Mucosa of descending colon (tissue), 3 donors: ENCODE measurements around the gene HTR3A. TPM values are rescaled to one million over a fixed set of nuclear protein-coding genes. Genes with fewer than 3 reads are reported as not detected.

Experiments used
- ATAC-seq: fragments of 200-7000 bp; cut with Tn5 transposase; one replicate; pipeline ENCODE4 v1.9.1; 2020; ENCODE audit warnings: mild to moderate bottlenecking, moderate library complexity
- DNase-seq, 3 donors: peaks; one replicate each; pipeline ENCODE4 v3.0.0-alpha.2; 2020
- H3K36me3 ChIP-seq: fragments of 200-600 bp; one replicate; pipeline ENCODE4 v1.8.0; 2021; ENCODE audit warnings: low read depth, mild to moderate bottlenecking
- H3K4me1 ChIP-seq: fragments of 200-600 bp; one replicate; pipeline ENCODE4 v1.8.0; 2021; ENCODE audit warnings: low read depth, mild to moderate bottlenecking
- H3K4me3 ChIP-seq: fragments of 200-600 bp; one replicate; pipeline ENCODE4 v1.8.0; 2021; ENCODE audit warnings: mild to moderate bottlenecking
- H3K9me3 ChIP-seq: fragments of 200-600 bp; one replicate; pipeline ENCODE4 v1.8.0; 2021; ENCODE audit warnings: mild to moderate bottlenecking
- intact Hi-C, 2 donors: fragments of 100-400 bp; cut with DNase I in 1 of 2; cut with micrococcal nuclease in 1 of 2; formaldehyde crosslinking; loops; one replicate each; pipeline versions ENCODE4 v1.11.0 to v1.11.1; 2022; cut with DNase I, micrococcal nuclease
- total RNA-seq, 3 donors: library from RNA; stranded (reverse); fragmentation: NEBNext Ultra II Directional in 2 of 3; extraction: Animal tissue kit (Norgen Biotek cat#: 25700) in 2 of 3; gene quantifications; one replicate each; pipeline versions ENCODE4 v1.2.1 to v1.2.4, GENCODE V29; 2021 to 2023
- TF ChIP-seq, protein P1 (sequence below): fragments of 200-600 bp; IDR thresholded peaks from one replicate; pipeline ENCODE4 v1.8.0; 2022; ENCODE audit warnings: antibody characterized with exemption, mild to moderate bottlenecking
- donor health status: DM: no; HTN: no; CAD: no; lungs with moderate emphysema.
- donor health status: DM: no; HTN: no; CAD: no.
- donor health status: DM: no; HTN: yes; CAD: no.

The HTR3A gene
- total RNA-seq, 3 donors from 2014 or later: 0.17 to 4.1 TPM; not detected in 1

DNA sequence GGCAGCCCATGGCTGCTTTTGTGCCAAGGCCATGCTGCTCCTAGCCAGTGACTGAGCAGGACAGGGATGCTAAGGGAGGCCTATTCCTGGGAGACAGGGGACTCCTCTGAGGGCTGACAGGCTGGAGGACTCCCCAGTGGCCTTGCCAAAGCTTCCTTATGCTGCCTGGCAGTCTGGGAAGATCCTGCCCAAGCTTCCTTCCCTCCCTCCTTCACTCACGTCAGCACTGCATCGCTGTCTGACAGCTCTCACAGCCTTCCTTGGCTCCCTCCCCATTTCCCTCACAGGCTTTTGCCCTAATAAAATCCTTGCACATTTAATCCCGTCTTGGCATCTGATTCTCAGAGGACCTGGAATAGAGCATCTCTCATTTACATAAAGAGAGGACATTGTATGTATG is 26.5 kb downstream of the HTR3A start:
- no peak for ATAC-seq
- intact Hi-C loops: no loop called here

DNA sequence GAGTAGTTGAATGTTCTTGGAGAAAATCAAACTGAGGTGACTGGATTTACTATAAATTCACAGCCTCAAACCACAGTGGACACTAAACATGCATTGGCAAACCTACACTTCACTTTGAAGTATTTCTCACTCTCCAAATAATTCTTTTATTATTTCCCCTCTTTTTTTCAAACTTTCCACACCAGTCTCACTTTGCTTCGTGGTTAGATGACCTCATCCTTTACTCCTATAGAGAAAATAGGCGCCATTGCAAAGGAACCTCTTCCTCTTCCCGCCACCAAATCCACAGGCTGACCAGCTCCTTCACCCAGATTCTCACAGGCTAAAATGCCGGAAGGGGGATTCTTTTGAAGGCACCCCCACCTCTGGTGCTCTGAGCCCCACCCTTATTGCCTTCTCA is 33.4 kb downstream of the HTR3A start:
- intact Hi-C loops: no loop called here
- H3K4me3 ChIP-seq: no peak overlapping the region

More for the DNA sequence above, 26.5 kb downstream of the HTR3A start:
- DNase-seq: no peak
- Histone ChIP-seq H3K9me3 (no peaks in the 10 kb centered on the region), H3K36me3 (no peaks in the 10 kb centered on the region), H3K4me1 (no peaks in the 10 kb centered on the region), H3K4me3 (no peak overlapping the region)
- TF ChIP-seq, protein P1, sequence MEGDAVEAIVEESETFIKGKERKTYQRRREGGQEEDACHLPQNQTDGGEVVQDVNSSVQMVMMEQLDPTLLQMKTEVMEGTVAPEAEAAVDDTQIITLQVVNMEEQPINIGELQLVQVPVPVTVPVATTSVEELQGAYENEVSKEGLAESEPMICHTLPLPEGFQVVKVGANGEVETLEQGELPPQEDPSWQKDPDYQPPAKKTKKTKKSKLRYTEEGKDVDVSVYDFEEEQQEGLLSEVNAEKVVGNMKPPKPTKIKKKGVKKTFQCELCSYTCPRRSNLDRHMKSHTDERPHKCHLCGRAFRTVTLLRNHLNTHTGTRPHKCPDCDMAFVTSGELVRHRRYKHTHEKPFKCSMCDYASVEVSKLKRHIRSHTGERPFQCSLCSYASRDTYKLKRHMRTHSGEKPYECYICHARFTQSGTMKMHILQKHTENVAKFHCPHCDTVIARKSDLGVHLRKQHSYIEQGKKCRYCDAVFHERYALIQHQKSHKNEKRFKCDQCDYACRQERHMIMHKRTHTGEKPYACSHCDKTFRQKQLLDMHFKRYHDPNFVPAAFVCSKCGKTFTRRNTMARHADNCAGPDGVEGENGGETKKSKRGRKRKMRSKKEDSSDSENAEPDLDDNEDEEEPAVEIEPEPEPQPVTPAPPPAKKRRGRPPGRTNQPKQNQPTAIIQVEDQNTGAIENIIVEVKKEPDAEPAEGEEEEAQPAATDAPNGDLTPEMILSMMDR: no peak

DNA sequence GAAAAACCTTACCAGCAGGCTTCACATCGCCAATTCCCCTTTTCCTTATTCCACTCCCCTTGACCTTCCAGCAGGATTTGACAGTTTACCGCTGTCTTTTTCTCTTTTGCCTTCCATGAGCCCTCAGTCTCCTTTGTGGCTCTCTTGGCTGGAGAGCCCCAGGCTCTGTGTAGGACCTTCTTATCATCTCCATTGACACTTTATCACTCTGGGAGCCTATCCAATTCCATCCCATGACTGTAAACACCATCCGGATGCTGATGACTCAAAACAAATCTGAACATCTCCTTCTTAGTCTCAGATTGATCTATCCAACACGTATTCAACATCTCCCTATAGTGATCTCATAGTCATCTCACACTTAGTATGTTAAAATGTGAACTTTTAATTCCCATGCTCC is 36.0 kb downstream of the HTR3A start:
- intact Hi-C loops: no loop called here
- DNase-seq: no peak
- H3K4me3 ChIP-seq: no peak overlapping the region
- no peaks in the 10 kb centered on the region for H3K4me1 ChIP-seq
- TF ChIP-seq, protein P1: no peak
- H3K36me3 ChIP-seq: no peaks in the 10 kb centered on the region
- ATAC-seq: no peak
- H3K9me3 ChIP-seq: no peaks in the 10 kb centered on the region

More for the DNA sequence above, 33.4 kb downstream of the HTR3A start:
- H3K9me3 ChIP-seq: no peaks in the 10 kb centered on the region
- H3K4me1 ChIP-seq: no peaks in the 10 kb centered on the region
- DNase-seq (no peak), ATAC-seq (no peak)
- no peaks in the 10 kb centered on the region for H3K36me3 ChIP-seq
- TF ChIP-seq, protein P1: no peak

DNA sequence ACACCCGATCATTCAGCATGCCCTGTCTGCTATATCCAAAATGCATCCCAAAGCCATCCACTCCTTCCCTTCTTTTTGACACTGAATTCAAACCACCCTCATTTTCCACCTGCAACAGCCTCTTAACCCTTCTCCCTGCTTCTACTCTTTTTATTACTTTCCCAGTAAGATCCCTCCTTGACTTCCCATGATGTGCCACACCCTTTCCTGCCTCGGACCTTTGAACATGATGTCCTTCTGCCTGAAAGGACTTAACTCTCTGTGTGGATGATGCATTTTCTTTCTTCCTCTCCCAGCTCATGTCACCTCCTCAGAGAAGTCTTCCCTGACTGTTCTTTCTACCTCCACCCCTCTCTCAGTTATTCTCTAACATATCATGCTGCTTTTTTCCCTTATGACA is 36.5 kb downstream of the HTR3A start:
- ATAC-seq (peak; percentile 34), DNase-seq (peak in 1 of 3 donors; percentile 11)
- Histone ChIP-seq H3K4me3 (no peak overlapping the region), H3K36me3 (no peaks in the 10 kb centered on the region), H3K4me1 (no peaks in the 10 kb centered on the region), H3K9me3 (no peaks in the 10 kb centered on the region)
- intact Hi-C loops: no loop called here
- TF ChIP-seq, protein P1: no peak

DNA sequence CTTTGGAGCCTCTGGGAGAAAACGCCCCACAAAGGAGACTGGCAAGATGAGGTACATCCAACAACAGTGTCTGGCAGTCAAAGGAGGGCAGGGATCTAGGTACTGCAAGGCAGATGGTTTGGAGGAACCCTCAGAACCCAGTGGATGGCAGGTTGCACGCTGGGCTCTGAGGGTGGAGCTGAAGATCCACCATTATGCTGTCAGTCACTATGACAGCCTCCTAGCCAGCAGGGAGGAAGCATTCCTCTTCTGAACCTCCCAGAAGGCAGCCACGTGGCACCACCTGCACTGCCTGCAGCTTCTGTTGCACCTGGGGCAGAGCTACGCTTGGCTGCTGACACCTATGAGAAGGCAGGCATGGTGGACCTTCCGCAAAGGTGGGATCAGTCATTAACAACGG is 40.2 kb downstream of the HTR3A start:
- ATAC-seq (peak; percentile 19), DNase-seq (no peak)
- H3K36me3 ChIP-seq: no peaks in the 10 kb centered on the region
- no peaks in the 10 kb centered on the region for H3K4me1 ChIP-seq
- no peaks in the 10 kb centered on the region for H3K9me3 ChIP-seq
- TF ChIP-seq, protein P1: no peak
- no peak overlapping the region for H3K4me3 ChIP-seq
- intact Hi-C loops: no loop called here

DNA sequence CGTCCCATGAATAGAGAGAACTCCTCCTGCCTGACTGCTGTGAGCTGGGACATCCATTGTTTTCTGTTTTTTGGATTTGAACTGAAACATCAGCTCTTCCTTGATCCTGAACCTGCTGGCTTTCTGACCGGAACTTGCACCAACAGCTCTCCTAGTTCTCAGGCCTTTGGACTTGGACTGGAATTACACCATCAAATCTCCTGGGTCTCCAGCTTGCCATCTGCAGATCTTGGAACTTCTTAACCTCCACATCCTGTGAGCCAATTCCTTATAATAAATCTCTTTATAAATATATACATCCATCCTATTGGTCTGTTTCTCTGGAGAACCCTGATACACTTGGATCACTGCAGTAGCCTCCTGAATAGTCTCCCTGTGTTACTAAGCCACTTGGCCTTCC is 42.1 kb downstream of the HTR3A start:
- TF ChIP-seq, protein P1: no peak
- Histone ChIP-seq H3K4me3 (no peak overlapping the region), H3K4me1 (no peaks in the 10 kb centered on the region), H3K36me3 (no peaks in the 10 kb centered on the region), H3K9me3 (no peaks in the 10 kb centered on the region)
- DNase-seq: no peak
- intact Hi-C loops: no loop called here
- ATAC-seq: no peak
